HG03139 (cell line): ENCODE measurements around the gene CTBP1.
"Not testable (repeated sequence)": the region's sequence is repeated elsewhere in the genome, so short reads cannot be mapped to it uniquely, and the experiment has no call there.

Source experiments
- ATAC-seq: cut with Tn5 transposase; IDR thresholded peaks from one replicate; pipeline ENCODE4 v1.9.1; 2021; ENCODE audit not compliant: unreplicated experiment

Gene CTBP1

GRCh38 chr4:1239141-1239949 is 9.6 kb downstream of the CTBP1 start:
- no peak for ATAC-seq

- no peak for ATAC-seq
Measured at GRCh38 chr4:1238676-1239000, 10.3 kb downstream of the CTBP1 start.

GRCh38 chr4:1237981-1238675 is 10.8 kb downstream of the CTBP1 start:
- no peak for ATAC-seq

DNA sequence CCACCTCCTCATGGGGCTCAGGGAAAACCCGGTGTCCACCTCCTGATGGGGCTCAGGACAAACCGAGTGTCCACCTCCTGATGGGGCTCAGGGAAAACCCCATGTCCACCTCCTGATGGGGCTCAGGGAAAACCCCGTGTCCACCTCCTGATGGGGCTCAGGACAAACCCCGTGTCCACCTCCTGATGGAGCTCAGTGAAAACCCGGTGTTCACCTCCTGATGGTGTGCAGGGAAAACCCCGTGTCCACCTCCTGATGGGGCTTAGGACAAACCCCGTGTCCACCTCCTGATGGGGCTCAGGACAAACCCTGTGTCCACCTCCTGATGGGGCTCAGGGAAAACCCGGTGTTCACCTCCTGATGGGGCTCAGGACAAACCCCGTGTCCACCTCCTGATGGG is 11.7 kb downstream of the CTBP1 start:
- ATAC-seq: not testable (repeated sequence)

DNA sequence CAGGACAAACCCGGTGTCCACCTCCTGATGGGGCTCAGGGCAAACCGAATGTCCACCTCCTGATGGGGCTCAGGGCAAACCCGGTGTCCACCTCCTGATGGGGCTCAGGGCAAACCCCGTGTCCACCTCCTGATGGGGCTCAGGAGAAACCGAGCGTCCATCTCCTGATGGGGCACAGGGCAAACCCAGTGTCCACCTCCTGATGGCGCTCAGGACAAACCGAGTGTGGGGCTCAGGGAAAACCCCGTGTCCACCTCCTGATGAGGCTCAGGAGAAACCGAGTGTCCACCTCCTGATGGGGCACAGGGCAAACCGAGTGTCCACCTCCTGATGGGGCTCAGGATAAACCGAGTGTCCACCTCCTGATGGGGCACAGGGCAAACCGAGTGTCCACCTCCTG is 12.1 kb downstream of the CTBP1 start:
- not testable (repeated sequence) for ATAC-seq

DNA sequence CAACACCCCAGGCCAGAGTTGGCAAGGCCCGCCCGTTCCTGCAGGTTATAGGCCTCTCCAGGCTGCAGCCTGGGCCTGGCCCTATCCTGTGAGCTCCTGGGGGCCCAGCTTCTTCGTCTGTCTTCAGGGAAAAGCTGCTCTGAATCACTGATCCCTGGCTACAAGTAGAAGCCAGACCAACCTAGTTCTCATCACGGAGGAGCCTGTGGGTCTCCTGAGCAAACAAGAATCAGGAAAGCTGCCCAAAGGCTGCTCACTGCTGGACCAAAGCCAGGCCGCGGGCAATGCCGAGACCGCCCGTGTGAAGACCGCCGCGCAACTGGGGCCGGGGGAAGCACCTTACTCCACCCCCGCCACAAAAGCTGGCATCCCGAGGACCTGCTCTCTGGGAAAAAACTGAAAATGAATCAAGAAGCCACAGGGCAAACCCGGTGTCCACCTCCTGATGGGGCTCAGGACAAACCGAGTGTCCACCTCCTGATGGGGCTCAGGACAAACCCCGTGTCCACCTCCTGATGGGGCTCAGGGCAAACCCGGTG is 12.8 kb downstream of the CTBP1 start:
- ATAC-seq: no peak

DNA sequence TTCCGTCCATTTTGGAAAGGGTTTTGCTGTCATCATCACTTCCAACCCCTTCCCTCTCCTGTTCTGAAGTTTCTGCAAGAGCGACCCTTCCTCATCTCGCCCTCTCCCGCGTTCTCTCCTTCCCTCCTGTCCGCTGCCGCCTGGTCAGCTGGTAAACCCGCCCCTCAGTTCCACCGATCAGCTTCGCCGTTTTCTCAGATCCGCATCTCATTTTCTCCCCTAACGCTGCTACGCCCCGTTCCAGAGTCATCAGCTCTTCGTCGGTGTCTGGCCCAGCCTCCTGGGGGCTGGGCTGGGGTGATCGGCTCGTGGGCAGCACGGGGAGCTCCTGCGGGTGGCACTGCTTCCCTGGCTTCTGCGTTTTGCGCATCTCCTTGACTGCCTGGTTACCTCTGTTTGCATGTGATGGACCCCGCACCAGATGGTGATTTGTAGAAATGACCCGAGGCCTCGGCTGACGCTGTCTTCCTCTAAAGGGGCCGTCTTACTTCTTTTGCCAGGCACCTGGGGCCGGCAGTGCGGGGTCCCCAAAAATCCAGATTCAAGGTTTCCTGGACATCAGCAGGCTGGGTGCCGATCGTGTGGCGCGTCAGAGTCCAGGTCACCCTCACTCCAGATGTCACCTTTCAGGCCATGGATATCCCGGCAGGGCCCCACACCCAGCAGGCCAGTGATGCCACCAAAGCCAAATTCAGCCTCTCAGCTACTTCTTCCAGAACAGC is 13.4 kb downstream of the CTBP1 start:
- no peak for ATAC-seq

GRCh38 chr4:1234811-1235292 is 14.1 kb downstream of the CTBP1 start:
- ATAC-seq: no peak

DNA sequence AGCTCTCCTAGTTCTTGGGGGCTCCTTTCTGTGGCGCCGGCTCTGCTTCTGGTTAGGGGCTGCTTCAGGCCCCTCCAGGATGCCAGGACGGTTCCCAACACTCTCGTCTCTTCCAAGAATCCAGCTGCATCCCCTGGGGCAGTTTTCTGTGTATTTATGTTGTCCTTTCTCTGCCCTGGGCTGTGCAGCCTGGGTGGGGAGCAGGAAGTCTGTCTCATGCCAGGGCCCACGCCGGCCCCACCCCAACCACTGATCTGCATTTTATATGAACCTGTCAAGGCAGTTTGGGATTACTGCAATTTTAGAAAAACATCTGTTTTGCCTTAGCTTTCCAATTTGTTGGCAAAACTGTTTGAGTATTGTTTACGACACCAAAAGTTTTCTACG is 14.6 kb downstream of the CTBP1 start:
- ATAC-seq: no peak

GRCh38 chr4:1233641-1234308 is 15.2 kb downstream of the CTBP1 start:
- ATAC-seq: no peak

- ATAC-seq: no peak
Measured at GRCh38 chr4:1232661-1233621, 16.0 kb downstream of the CTBP1 start.

- no peak for ATAC-seq
Measured at GRCh38 chr4:1231637-1232360, 17.1 kb downstream of the CTBP1 start.

- no peak for ATAC-seq
Measured at GRCh38 chr4:1230971-1231636, 17.8 kb downstream of the CTBP1 start.

- no peak for ATAC-seq
Measured at GRCh38 chr4:1230316-1230715, 18.6 kb downstream of the CTBP1 start.

DNA sequence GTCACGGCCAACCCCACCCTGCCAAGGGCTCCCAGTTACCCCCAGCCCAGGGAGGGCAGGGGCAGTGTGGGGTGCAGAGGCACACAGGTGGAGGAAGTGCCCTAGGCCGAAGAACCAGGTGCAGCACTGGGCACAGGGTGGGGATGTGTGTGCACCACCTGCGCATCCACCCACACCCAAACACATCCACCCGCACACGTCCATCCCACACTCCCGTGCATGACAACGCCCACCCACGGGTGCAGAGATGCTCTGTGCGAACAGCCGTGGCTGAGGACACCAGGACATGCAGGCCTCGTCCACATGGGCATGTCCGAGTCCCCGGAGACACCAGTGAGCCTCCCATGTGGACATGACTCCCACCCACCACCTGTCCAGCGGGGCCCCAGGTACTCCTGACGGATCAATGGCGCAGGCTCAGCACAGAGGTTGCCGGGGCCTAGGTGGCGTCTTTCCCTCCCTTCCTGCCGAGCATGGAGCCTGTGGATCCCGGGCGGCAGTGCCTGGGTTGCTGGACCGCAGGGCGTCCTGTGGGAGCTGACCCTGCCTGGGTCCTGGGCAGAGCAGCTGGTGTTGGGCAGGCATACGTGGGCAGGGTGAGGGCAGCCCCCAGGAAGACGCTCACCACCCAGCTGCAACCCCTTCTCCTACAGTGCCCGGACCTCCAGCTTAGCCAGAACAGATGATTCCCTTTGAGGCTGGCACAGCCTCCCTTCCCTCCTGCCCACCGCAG is 19.6 kb downstream of the CTBP1 start:
- ATAC-seq: no peak

GRCh38 chr4:1227816-1228215 is 21.1 kb downstream of the CTBP1 start:
- ATAC-seq: no peak

DNA sequence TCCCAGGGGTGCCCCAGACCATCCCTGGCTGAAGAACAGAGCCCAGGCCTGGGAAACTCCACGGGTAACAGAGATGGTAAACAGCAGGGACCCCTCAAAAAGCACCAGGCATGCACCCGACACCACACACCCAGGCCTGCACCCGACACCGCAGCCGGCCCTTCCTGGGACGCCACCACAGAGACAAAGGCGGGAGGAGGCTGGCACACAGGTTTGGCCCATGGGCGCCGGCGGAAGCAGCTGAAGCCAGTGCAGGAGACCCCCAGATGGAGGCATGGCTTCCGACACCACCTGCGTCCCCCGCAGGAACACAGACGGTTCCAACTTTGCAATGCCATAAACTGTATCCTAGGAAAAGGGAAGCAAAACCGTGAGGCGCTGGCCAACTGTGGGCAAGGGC is 22.3 kb downstream of the CTBP1 start:
- ATAC-seq: no peak

GRCh38 chr4:1226144-1226481 is 22.8 kb downstream of the CTBP1 start:
- ATAC-seq: no peak
